Prostate gland (tissue), 2 donors: Measurements from ENCODE around the gene AP1G1. TPM values are rescaled to one million over a fixed set of nuclear protein-coding genes. Genes with fewer than 3 reads are reported as not detected.
"Not testable (repeated sequence)": the region's sequence is repeated elsewhere in the genome, so short reads cannot be mapped to it uniquely, and the experiment has no call there.

Experiments used
- DNase-seq: peaks from one replicate; pipeline ENCODE4 v3.0.0-alpha.2; 2019; ENCODE audit warnings: low spot score
- H3K27ac ChIP-seq, 2 donors: fragments of 200-600 bp; sonication (generic); 2 replicates each; pipeline ENCODE4 v1.5.1; 2017 to 2019
- H3K27me3 ChIP-seq: fragments of 200-600 bp; sonication (generic); replicated peaks from 2 replicates; pipeline ENCODE4 v1.5.1; 2019; ENCODE audit not compliant: insufficient read depth
- H3K36me3 ChIP-seq, 2 donors: fragments of 200-600 bp; sonication (generic); 1 replicate in 1 of 2; 2 replicates in 1 of 2; pipeline versions ENCODE4 v1.5.1 to v1.8.1; 2017 to 2019
- H3K4me1 ChIP-seq: fragments of 200-600 bp; sonication (generic); replicated peaks from 2 replicates; pipeline ENCODE4 v1.5.1; 2019
- H3K4me3 ChIP-seq, 2 donors: fragments of 200-600 bp; sonication (generic); 2 replicates each; pipeline ENCODE4 v1.5.1; 2017 to 2019
- H3K9me3 ChIP-seq: fragments of 200-600 bp; sonication (generic); 2 replicates; pipeline ENCODE4 v1.5.1; 2017
- POLR2A ChIP-seq: fragments of 450-650 bp; IDR thresholded peaks from one replicate; pipeline ENCODE4 v1.6.1; 2016; ENCODE audit warnings: antibody characterized with exemption, mild to moderate bottlenecking
- POLR2AphosphoS5 ChIP-seq: sonication (generic); formaldehyde crosslinking; IDR thresholded peaks from one replicate; pipeline ENCODE4 v1.6.1; 2017; ENCODE audit warnings: antibody characterized with exemption
- WGBS: methylation state at CpG from one replicate; pipeline ENCODE4 v1.1.5; 2018; 5-methylcytosine and 5-hydroxymethylcytosine counted together
- intact Hi-C: fragments of 100-400 bp; cut with DNase I; formaldehyde crosslinking; loops from one replicate; pipeline ENCODE4 v1.14.2; 2022
- total RNA-seq, 2 donors: library from RNA; depleted of rRNA; stranded (reverse); fragments of >200 nt; gene quantifications; one replicate each; pipeline ENCODE4 v1.1.0, GENCODE V29; 2016
- TF ChIP-seq, protein P1 (sequence below), 4 experiments: fragments of 200-600 bp in 2 of 4; fragments of 450-650 bp in 2 of 4; sonication (generic) in 2 of 4; IDR thresholded peaks; 1 replicate in 3 of 4; 2 replicates in 1 of 4; pipeline ENCODE4 v1.5.1; 2016 to 2019; ENCODE audit warnings: antibody characterized with exemption in 4 of 4, mild to moderate bottlenecking in 2 of 4, moderate library complexity in 2 of 4

The AP1G1 gene
- total RNA-seq, 2 donors from 2014 or later, result 68.0 to 94.6 TPM

DNA sequence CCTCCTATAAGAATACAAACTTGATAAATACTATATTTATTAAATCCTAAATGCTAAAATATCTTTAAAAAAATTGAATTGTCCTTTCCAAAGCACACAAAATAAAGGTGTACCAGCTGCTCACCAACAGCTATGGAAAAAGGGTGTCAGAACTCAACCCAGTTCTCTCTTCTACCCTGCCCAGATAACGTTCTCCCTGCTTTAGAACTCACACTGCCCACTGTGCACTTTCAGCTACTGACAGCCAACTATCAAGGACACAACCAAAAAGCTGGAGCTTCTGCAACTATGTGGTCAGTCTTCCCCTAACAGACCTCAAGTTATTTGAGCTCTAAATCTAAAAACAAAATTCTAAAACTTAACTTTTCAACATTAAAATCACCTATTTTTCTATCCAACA lies 13.7 kb downstream of the AP1G1 start:
- no peak overlapping the region for H3K27ac ChIP-seq
- no peak for DNase-seq
- WGBS, result 59% methylated on average over 1 of the region's 1 CpG
- no peaks in the 10 kb centered on the region for H3K27me3 ChIP-seq
- TF ChIP-seq POLR2AphosphoS5 (no peak), POLR2A (no peak)
- TF ChIP-seq, protein P1, sequence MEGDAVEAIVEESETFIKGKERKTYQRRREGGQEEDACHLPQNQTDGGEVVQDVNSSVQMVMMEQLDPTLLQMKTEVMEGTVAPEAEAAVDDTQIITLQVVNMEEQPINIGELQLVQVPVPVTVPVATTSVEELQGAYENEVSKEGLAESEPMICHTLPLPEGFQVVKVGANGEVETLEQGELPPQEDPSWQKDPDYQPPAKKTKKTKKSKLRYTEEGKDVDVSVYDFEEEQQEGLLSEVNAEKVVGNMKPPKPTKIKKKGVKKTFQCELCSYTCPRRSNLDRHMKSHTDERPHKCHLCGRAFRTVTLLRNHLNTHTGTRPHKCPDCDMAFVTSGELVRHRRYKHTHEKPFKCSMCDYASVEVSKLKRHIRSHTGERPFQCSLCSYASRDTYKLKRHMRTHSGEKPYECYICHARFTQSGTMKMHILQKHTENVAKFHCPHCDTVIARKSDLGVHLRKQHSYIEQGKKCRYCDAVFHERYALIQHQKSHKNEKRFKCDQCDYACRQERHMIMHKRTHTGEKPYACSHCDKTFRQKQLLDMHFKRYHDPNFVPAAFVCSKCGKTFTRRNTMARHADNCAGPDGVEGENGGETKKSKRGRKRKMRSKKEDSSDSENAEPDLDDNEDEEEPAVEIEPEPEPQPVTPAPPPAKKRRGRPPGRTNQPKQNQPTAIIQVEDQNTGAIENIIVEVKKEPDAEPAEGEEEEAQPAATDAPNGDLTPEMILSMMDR (IDR thresholded peaks at IDR 0.05), result no peak
- H3K9me3 ChIP-seq, result no peaks in the 10 kb centered on the region
- peaks cover 2% of the 10 kb centered on the region for H3K4me1 ChIP-seq
- H3K4me3 ChIP-seq, result no peak overlapping the region
- no peaks in the 10 kb centered on the region for H3K36me3 ChIP-seq
- intact Hi-C loops, result no loop called here

DNA sequence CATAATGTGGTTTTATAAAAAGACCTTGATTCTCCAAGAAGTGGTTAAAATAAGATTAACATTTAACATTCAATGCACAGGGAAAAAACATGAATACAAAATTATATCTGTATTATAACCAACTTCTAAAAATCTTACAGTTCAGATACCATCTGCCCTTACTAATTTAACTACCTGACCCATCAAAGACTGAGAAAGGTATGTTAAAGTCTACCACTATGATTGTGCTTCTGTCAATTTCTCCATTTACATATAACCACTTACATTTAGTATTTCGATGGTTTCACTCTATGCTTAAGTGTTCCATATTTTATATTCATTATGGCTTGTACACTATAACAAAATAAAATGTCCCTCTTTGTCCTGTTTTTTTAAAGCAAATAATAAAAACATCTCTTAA lies 14.6 kb downstream of the AP1G1 start:
- Histone ChIP-seq H3K4me3 (no peak overlapping the region), H3K36me3 (no peaks in the 10 kb centered on the region), H3K4me1 (peaks cover 2% of the 10 kb centered on the region), H3K27me3 (no peaks in the 10 kb centered on the region), H3K9me3 (no peaks in the 10 kb centered on the region), H3K27ac (no peak overlapping the region)
- intact Hi-C loops, result no loop called here
- TF ChIP-seq, protein P1 (IDR thresholded peaks at IDR 0.05), result no peak
- TF ChIP-seq POLR2AphosphoS5 (no peak), POLR2A (no peak)
- no peak for DNase-seq
- 79% methylated on average over 1 of the region's 1 CpG for WGBS

DNA sequence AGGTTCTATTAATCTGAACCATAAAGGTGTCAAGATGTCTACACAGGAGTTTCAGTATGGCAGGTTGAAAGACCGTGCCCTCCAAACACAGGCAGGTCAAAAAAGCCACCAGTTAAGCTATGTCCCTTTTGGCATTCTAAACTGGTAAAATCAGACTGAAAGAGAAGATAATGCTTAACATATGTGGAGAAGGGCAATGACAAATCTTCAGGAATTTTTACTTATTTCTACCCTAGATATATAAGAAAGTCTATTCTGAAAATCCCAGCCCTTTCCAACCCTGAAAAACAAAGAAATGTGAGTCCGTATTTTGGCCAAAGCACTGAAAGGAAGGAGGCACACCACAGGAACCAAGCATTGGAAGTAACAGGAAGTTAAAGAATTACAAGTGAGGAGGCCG lies 16.5 kb downstream of the AP1G1 start:
- Histone ChIP-seq H3K4me3 (no peak overlapping the region), H3K27ac (no peak overlapping the region), H3K36me3 (no peaks in the 10 kb centered on the region), H3K4me1 (peaks cover 2% of the 10 kb centered on the region), H3K27me3 (no peaks in the 10 kb centered on the region), H3K9me3 (no peaks in the 10 kb centered on the region)
- no peak for DNase-seq
- TF ChIP-seq, protein P1 (IDR thresholded peaks at IDR 0.05), result no peak
- TF ChIP-seq POLR2AphosphoS5 (no peak), POLR2A (no peak)
- intact Hi-C loops, result no loop called here
- WGBS, result 90% methylated on average over 3 of the region's 3 CpGs

DNA sequence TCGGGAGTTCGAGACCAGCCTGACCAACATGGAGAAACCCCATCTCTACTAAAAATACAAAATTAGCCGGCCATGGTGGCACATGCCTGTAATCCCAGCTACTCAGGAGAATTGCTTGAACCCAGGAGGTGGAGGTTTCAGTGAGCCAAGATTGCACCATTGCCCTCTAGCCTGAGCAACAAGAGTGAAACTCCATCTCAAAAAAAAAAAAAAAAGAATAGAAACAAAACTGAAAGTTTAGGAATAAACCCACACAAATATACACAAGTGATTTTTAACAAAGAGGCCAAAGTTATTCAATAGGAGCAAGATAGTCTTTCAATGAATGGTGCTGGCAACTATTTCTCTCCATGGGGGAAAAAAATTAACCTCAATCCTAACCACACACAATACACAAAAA lies 18.3 kb downstream of the AP1G1 start:
- H3K9me3 ChIP-seq, DNase-seq, H3K27ac ChIP-seq, intact Hi-C loops, H3K4me3 ChIP-seq, H3K36me3 ChIP-seq, H3K27me3 ChIP-seq, H3K4me1 ChIP-seq: not testable (repeated sequence)
- 97% methylated on average over 3 of the region's 3 CpGs for WGBS

DNA sequence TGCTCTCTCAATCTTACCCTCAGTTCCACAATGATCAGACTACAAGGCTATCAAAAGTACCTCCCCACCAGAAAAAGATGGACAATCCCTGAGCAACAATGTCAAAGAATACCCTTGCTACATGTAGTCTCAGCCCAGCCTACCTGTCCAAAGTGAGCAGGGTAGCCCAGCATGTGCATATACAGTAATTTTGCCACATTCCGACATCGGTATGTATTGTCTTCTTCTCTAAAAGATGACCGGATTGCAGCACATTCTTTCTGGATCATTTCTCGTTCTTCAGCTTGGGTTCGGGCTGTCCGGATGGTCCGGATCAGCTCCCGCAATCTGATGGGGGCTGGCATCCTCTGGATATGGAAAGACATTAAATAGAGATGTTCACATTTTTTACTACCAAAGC lies 19.5 kb downstream of the AP1G1 start:
- Histone ChIP-seq H3K27ac (no peak overlapping the region), H3K36me3 (no peaks in the 10 kb centered on the region), H3K27me3 (no peaks in the 10 kb centered on the region), H3K4me1 (no peaks in the 10 kb centered on the region), H3K9me3 (no peaks in the 10 kb centered on the region), H3K4me3 (no peak overlapping the region)
- no peak for TF ChIP-seq POLR2A
- no peak for DNase-seq
- intact Hi-C loops, result no loop called here
- 97% methylated on average over 8 of the region's 8 CpGs for WGBS

DNA sequence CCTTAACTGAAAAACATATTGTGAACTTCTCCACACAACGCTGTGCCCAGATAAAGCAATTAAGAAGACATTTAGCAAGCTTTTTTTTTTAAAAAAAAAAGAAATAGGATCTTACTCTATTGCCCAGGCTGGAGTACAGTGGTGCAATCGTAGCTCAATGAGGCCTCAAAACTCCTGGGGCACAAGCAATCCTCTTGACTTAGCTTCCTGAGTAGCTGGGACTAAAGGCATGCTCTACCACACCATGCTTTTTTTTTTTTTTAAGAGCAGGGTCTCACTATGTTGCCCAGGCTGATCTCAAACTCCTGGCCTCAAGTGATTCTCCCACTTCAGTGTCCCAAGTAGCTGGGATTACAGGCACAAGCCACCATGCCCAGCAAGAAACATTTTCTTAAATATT lies 20.1 kb downstream of the AP1G1 start:
- no peaks in the 10 kb centered on the region for H3K4me1 ChIP-seq
- H3K9me3 ChIP-seq, result no peaks in the 10 kb centered on the region
- H3K4me3 ChIP-seq, result no peak overlapping the region
- H3K36me3 ChIP-seq, result no peaks in the 10 kb centered on the region
- TF ChIP-seq POLR2AphosphoS5, result no peak
- TF ChIP-seq, protein P1 (IDR thresholded peaks at IDR 0.05), result no peak
- no peak overlapping the region for H3K27ac ChIP-seq
- DNase-seq, result no peak
- 96% methylated on average over 2 of the region's 2 CpGs for WGBS
- no peaks in the 10 kb centered on the region for H3K27me3 ChIP-seq
- intact Hi-C loops, result no loop called here

DNA sequence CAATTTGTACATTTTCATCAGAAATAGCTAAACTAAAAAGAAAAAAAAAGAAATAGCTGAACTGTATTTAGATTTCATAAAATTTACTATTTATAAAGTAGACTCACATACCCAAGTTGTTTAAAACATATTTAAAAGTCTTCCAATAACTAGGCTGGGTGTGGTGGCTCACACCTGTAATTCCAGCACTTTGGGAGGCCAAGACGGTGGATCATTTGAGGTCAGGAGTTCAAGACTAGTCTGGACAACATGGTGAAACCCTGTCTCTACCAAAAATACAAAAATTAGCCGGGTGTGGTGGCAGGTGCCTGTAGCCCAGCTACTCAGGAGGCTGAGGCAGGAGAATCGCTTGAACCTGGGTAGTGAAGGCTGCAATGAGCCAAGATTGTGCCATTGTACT lies 23.5 kb downstream of the AP1G1 start:
- WGBS, result 93% methylated on average over 3 of the region's 3 CpGs
- H3K27me3 ChIP-seq, H3K4me1 ChIP-seq, H3K9me3 ChIP-seq, H3K36me3 ChIP-seq, DNase-seq, H3K27ac ChIP-seq, intact Hi-C loops, H3K4me3 ChIP-seq: not testable (repeated sequence)
